Activated CD4-positive, alpha-beta memory T cell treated with anti-CD3 and anti-CD28 coated beads, Interleukin-2, amount 10 ng/mL, durations not matched to agents 7 days and 5 days (primary cell): Measurements from ENCODE around the gene FZD4. TPM values are rescaled to one million over a fixed set of nuclear protein-coding genes. Genes with fewer than 3 reads are reported as not detected.
"Not testable (repeated sequence)": the region's sequence is repeated elsewhere in the genome, so short reads cannot be mapped to it uniquely, and the experiment has no call there.

Experiments used
- CTCF ChIA-PET: fragments of 350-600 bp; sonication (Branson Sonifier 250); formaldehyde crosslinking; loops from one replicate; lab custom pipeline; 2021; ENCODE audit warnings: antibody characterized with exemption, inconsistent platforms; lab: Charles Lee
- POLR2A ChIA-PET: fragments of 350-600 bp; sonication (Branson Sonifier 250); formaldehyde crosslinking; loops from one replicate; lab custom pipeline; 2021; ENCODE audit warnings: antibody characterized with exemption; lab: Charles Lee
- DNase-seq: peaks from one replicate; pipeline ENCODE4 v3.0.0-alpha.2; 2020
- H3K27ac Mint-ChIP-seq: one replicate; pipeline ENCODE4 v1.8.0; 2021; ENCODE audit warnings: mild to moderate bottlenecking, mixed read lengths
- H3K27me3 Mint-ChIP-seq: one replicate; pipeline ENCODE4 v1.8.0; 2021; ENCODE audit warnings: mixed read lengths
- H3K36me3 Mint-ChIP-seq: one replicate; pipeline ENCODE4 v1.8.0; 2021; ENCODE audit warnings: low read depth, mixed read lengths
- H3K4me1 Mint-ChIP-seq: one replicate; pipeline ENCODE4 v1.8.0; 2021; ENCODE audit warnings: mixed read lengths
- H3K4me3 Mint-ChIP-seq: one replicate; pipeline ENCODE4 v1.8.0; 2021; ENCODE audit warnings: mild to moderate bottlenecking, mixed read lengths
- H3K9me3 Mint-ChIP-seq: one replicate; pipeline ENCODE4 v1.8.0; 2021; ENCODE audit warnings: mixed read lengths
- total RNA-seq, 2 experiments: library from RNA; stranded (reverse); gene quantifications; one replicate each; pipeline ENCODE4 v1.2.3, GENCODE V29; 2021

The FZD4 gene
- total RNA-seq, 2 experiments from 2014 or later = 0.10 to 0.13 TPM

GRCh38 chr11:86930957-86931547, 24.1 kb downstream of the FZD4 start:
- peaks cover 17% of the 10 kb centered on the region for H3K4me1 Mint-ChIP-seq
- no peaks in the 10 kb centered on the region for H3K9me3 Mint-ChIP-seq
- CTCF ChIA-PET = no interaction called here
- POLR2A ChIA-PET = no interaction called here
- H3K36me3 Mint-ChIP-seq = no peaks in the 10 kb centered on the region
- no peaks in the 10 kb centered on the region for H3K27me3 Mint-ChIP-seq
- no peak for DNase-seq
- no peak overlapping the region for H3K27ac Mint-ChIP-seq
- no peak overlapping the region for H3K4me3 Mint-ChIP-seq

- Mint-ChIP-seq H3K4me3 (no peak overlapping the region), H3K9me3 (no peaks in the 10 kb centered on the region), H3K36me3 (no peaks in the 10 kb centered on the region), H3K27ac (no peak overlapping the region), H3K27me3 (peaks cover 4% of the 10 kb centered on the region), H3K4me1 (peaks cover 7% of the 10 kb centered on the region)
- DNase-seq = no peak
- POLR2A ChIA-PET = no interaction called here
- CTCF ChIA-PET = interaction anchor here (0.5 to 1.9 kb wide), 5 partner anchors 13 to 362 kb away, joined by 3 to 6 read pairs (median 3); no protein-coding TSS in a partner anchor
Observed at GRCh38 chr11:86926975-86927374, 28.2 kb downstream of the FZD4 start.

- Mint-ChIP-seq H3K4me3 (no peak overlapping the region), H3K27ac (no peak overlapping the region), H3K4me1 (peaks cover 2% of the 10 kb centered on the region), H3K36me3 (no peaks in the 10 kb centered on the region), H3K27me3 (peaks cover 17% of the 10 kb centered on the region), H3K9me3 (no peaks in the 10 kb centered on the region)
- ChIA-PET POLR2A (no interaction called here), CTCF (interaction anchor here (0.9 to 1.3 kb wide), 2 partner anchors 16 to 342 kb away, joined by 3 to 8 read pairs; no protein-coding TSS in a partner anchor)
- no peak for DNase-seq
Observed at GRCh38 chr11:86923999-86924766, 31.0 kb downstream of the FZD4 start.

- POLR2A ChIA-PET = no interaction called here
- CTCF ChIA-PET = interaction anchor here (0.9 to 4.3 kb wide), 3 partner anchors 13 to 55 kb away, joined by 3 to 46 read pairs (median 7); no protein-coding TSS in a partner anchor
- Mint-ChIP-seq H3K4me3 (no peak overlapping the region), H3K36me3 (no peaks in the 10 kb centered on the region), H3K27ac (no peak overlapping the region), H3K4me1 (peaks cover 3% of the 10 kb centered on the region), H3K9me3 (no peaks in the 10 kb centered on the region), H3K27me3 (peaks cover 17% of the 10 kb centered on the region)
- DNase-seq = no peak
Observed at GRCh38 chr11:86922225-86922624, 33.0 kb downstream of the FZD4 start.

- CTCF ChIA-PET = interaction anchor here (0.6 to 4.3 kb wide), 4 partner anchors 16 to 1284 kb away, joined by 4 to 46 read pairs (median 5); no protein-coding TSS in a partner anchor
- H3K27ac Mint-ChIP-seq = no peak overlapping the region
- no peak for DNase-seq
- no peaks in the 10 kb centered on the region for H3K9me3 Mint-ChIP-seq
- H3K36me3 Mint-ChIP-seq = no peaks in the 10 kb centered on the region
- H3K27me3 Mint-ChIP-seq = peaks cover 23% of the 10 kb centered on the region
- H3K4me3 Mint-ChIP-seq = no peak overlapping the region
- peaks cover 16% of the 10 kb centered on the region for H3K4me1 Mint-ChIP-seq
- POLR2A ChIA-PET = no interaction called here
Observed at GRCh38 chr11:86919557-86920210, 35.5 kb downstream of the FZD4 start.

GRCh38 chr11:86918973-86919372, 36.2 kb downstream of the FZD4 start:
- Mint-ChIP-seq H3K27ac (no peak overlapping the region), H3K36me3 (no peaks in the 10 kb centered on the region), H3K27me3 (peaks cover 26% of the 10 kb centered on the region), H3K9me3 (no peaks in the 10 kb centered on the region), H3K4me1 (peaks cover 16% of the 10 kb centered on the region), H3K4me3 (no peak overlapping the region)
- POLR2A ChIA-PET = no interaction called here
- CTCF ChIA-PET = interaction anchor here (1.0 to 3.1 kb wide), 4 partner anchors 11 to 61 kb away, joined by 3 to 56 read pairs (median 6); no protein-coding TSS in a partner anchor
- no peak for DNase-seq

GRCh38 chr11:86918496-86918895, 36.7 kb downstream of the FZD4 start:
- CTCF ChIA-PET = interaction anchor here (0.9 to 3.1 kb wide), 6 partner anchors 11 to 310 kb away, joined by 3 to 56 read pairs (median 4); no protein-coding TSS in a partner anchor
- Mint-ChIP-seq H3K36me3 (no peaks in the 10 kb centered on the region), H3K4me1 (peaks cover 16% of the 10 kb centered on the region), H3K27me3 (peaks cover 25% of the 10 kb centered on the region), H3K4me3 (no peak overlapping the region), H3K27ac (no peak overlapping the region), H3K9me3 (no peaks in the 10 kb centered on the region)
- POLR2A ChIA-PET = no interaction called here
- no peak for DNase-seq

GRCh38 chr11:86917589-86917988, 37.6 kb downstream of the FZD4 start:
- H3K36me3 Mint-ChIP-seq = no peaks in the 10 kb centered on the region
- DNase-seq = no peak
- no peak overlapping the region for H3K27ac Mint-ChIP-seq
- CTCF ChIA-PET = interaction anchor here (0.9 to 3.1 kb wide), 4 partner anchors 10 to 309 kb away, joined by 3 to 56 read pairs (median 6); no protein-coding TSS in a partner anchor
- H3K4me3 Mint-ChIP-seq = no peak overlapping the region
- peaks cover 16% of the 10 kb centered on the region for H3K4me1 Mint-ChIP-seq
- POLR2A ChIA-PET = no interaction called here
- H3K9me3 Mint-ChIP-seq = no peaks in the 10 kb centered on the region
- H3K27me3 Mint-ChIP-seq = peaks cover 25% of the 10 kb centered on the region

- H3K9me3 Mint-ChIP-seq = no peaks in the 10 kb centered on the region
- H3K36me3 Mint-ChIP-seq = no peaks in the 10 kb centered on the region
- H3K4me3 Mint-ChIP-seq = no peak overlapping the region
- H3K4me1 Mint-ChIP-seq = peaks cover 16% of the 10 kb centered on the region
- peak overlapping the region; percentile 57 for H3K27ac Mint-ChIP-seq
- no peak for DNase-seq
- POLR2A ChIA-PET = interaction anchor here (0.6 kb wide), 1 partner anchor 50 kb away, joined by 3 read pairs; no protein-coding TSS in a partner anchor
- H3K27me3 Mint-ChIP-seq = peaks cover 26% of the 10 kb centered on the region
- CTCF ChIA-PET = interaction anchor here (1.6 to 3.1 kb wide), 2 partner anchors 19 to 46 kb away, joined by 3 to 56 read pairs; no protein-coding TSS in a partner anchor
Observed at GRCh38 chr11:86916330-86916729, 38.9 kb downstream of the FZD4 start.

GRCh38 chr11:86915850-86916249, 39.3 kb downstream of the FZD4 start:
- H3K4me3 Mint-ChIP-seq, H3K9me3 Mint-ChIP-seq, H3K36me3 Mint-ChIP-seq, H3K27ac Mint-ChIP-seq, DNase-seq: not testable (repeated sequence)
- peaks cover 25% of the 10 kb centered on the region for H3K27me3 Mint-ChIP-seq
- CTCF ChIA-PET = interaction anchor here (1.6 kb wide), 1 partner anchor 19 kb away, joined by 3 read pairs; no protein-coding TSS in a partner anchor
- POLR2A ChIA-PET = interaction anchor here (0.6 kb wide), 1 partner anchor 49 kb away, joined by 3 read pairs; no protein-coding TSS in a partner anchor
- peaks cover 16% of the 10 kb centered on the region for H3K4me1 Mint-ChIP-seq

- Mint-ChIP-seq H3K9me3 (no peaks in the 10 kb centered on the region), H3K4me3 (no peak overlapping the region), H3K36me3 (no peaks in the 10 kb centered on the region), H3K27ac (no peak overlapping the region), H3K4me1 (peaks cover 16% of the 10 kb centered on the region), H3K27me3 (peaks cover 20% of the 10 kb centered on the region)
- CTCF ChIA-PET = no interaction called here
- POLR2A ChIA-PET = no interaction called here
- DNase-seq = no peak
Observed at GRCh38 chr11:86914865-86915519, 40.2 kb downstream of the FZD4 start.

- H3K36me3 Mint-ChIP-seq = no peaks in the 10 kb centered on the region
- H3K4me1 Mint-ChIP-seq = peaks cover 13% of the 10 kb centered on the region
- DNase-seq = no peak
- H3K4me3 Mint-ChIP-seq = no peak overlapping the region
- H3K27ac Mint-ChIP-seq = no peak overlapping the region
- ChIA-PET POLR2A (no interaction called here), CTCF (no interaction called here)
- H3K9me3 Mint-ChIP-seq = no peaks in the 10 kb centered on the region
- H3K27me3 Mint-ChIP-seq = peaks cover 22% of the 10 kb centered on the region
Observed at GRCh38 chr11:86912238-86912637, 43.0 kb downstream of the FZD4 start.
